VCaP (cell line): ENCODE data around the gene SCMH1.
A peak's percentile ranks its signal among the peaks of the same experiment; 100 is the strongest.
"Not testable (repeated sequence)": the region's sequence is repeated elsewhere in the genome, so short reads cannot be mapped to it uniquely, and the experiment has no call there.

Experiments
- H3K27ac ChIP-seq: fragments of 450-650 bp; 2 replicates; pipeline ENCODE4 v1.5.1; 2017
- TF ChIP-seq, protein P1 (sequence below): fragments of 450-650 bp; conservative IDR thresholded peaks from 2 replicates; pipeline ENCODE4 v1.5.1; 2017; ENCODE audit warnings: mild to moderate bottlenecking, moderate library complexity

The SCMH1 gene

DNA sequence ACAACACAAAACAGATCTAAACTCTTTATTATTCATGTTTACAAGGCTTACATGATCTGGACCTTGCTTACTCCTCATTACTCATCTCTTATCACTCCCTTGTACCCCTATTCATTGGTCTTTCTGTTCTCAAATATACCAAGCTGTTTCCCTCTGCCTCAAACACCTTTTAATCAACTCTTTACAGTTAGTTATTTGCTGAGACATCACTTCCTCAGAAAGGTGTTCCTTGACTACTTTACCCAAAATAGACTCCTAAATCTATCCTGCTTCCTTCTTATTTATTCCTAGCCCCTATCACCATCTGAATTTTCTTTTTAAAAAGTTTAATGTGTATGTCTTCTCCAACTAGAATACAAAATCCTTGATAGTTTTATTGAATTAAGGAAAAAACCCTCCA, 120.0 kb downstream of the SCMH1 start:
- TF ChIP-seq, protein P1, sequence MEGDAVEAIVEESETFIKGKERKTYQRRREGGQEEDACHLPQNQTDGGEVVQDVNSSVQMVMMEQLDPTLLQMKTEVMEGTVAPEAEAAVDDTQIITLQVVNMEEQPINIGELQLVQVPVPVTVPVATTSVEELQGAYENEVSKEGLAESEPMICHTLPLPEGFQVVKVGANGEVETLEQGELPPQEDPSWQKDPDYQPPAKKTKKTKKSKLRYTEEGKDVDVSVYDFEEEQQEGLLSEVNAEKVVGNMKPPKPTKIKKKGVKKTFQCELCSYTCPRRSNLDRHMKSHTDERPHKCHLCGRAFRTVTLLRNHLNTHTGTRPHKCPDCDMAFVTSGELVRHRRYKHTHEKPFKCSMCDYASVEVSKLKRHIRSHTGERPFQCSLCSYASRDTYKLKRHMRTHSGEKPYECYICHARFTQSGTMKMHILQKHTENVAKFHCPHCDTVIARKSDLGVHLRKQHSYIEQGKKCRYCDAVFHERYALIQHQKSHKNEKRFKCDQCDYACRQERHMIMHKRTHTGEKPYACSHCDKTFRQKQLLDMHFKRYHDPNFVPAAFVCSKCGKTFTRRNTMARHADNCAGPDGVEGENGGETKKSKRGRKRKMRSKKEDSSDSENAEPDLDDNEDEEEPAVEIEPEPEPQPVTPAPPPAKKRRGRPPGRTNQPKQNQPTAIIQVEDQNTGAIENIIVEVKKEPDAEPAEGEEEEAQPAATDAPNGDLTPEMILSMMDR, result no peak

DNA sequence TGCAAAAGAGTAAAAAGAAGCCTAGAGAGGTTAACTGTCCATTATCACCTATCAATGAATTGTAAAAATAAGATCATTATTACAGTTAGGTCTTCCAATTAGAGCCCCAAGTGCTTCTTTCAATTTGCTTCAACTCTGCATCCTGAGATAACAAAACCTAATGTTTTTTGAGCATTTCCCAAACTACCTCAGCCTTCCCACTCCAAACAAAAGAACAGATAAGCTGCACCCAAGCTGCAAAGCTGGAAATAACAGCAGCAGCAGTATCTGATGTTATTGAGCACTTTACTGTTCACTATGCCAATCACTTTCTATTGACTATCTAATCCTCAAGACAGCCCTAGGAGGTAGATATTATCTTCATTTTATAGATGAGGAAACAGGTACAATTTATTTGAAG, 123.5 kb downstream of the SCMH1 start:
- H3K27ac ChIP-seq, result peak overlapping the region; percentile 8; the same call in 1 of the 2 replicates
- TF ChIP-seq, protein P1, result no peak

More for the DNA sequence above, 120.0 kb downstream of the SCMH1 start:
- H3K27ac ChIP-seq, result no peak overlapping the region

DNA sequence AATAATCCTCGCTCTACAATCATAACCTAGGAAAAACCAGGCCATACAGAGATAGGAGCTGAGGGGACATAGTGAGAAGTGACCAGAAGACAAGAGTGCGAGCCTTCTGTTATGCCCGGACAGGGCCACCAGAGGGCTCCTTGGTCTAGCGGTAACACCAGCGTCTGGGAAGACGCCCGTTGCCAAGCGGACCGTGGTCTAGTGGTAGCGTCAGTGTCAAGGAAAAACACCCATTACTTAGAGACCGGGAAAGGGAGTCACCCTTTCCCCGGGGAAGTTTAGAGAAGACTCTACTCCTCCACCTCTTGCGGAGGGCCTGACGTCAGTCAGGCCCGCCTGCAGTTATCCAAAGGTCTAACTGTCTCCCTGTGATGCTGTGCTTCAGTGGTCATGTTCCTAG, 124.9 kb downstream of the SCMH1 start:
- H3K27ac ChIP-seq, result not testable (repeated sequence)

DNA sequence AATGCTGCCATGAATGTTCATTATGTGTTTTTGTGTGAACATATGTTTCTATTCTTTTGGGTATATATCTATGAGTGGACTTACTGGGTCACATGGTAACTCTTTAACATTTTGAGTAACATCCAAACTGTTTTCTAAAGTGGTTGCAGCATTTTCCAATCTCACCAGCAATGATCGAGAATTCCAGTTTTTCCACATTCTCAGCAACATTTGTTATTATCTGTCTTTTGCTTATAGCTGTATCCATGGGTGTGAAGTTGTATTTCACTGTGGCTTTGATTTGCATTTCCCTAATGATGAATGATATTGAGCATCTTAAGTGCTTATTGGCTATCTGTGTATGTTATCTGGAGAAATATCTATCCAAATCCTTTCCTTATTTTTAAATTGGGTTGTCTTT, 131.4 kb downstream of the SCMH1 start:
- H3K27ac ChIP-seq, result peak overlapping the region; percentile 52; the same call in 1 of the 2 replicates
- TF ChIP-seq, protein P1, result no peak

DNA sequence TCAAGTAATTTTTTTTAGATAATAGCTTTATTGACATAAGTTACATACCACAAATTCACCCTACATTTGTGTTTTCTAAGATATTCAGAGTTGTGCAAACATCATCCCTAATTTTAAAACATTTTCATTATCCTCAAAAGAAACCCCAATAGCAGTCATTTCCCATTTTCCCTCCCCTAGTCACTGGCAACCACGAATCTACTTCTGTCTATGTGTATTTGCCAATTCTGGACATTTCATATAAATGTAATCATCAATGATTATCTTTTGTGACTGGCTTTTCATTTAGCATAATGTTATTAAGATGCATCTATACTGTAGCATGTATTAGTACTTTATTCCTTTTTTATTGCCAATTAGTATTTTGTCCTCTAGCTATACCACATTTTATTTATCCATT, 131.8 kb downstream of the SCMH1 start:
- H3K27ac ChIP-seq, result peak overlapping the region; percentile 52
- TF ChIP-seq, protein P1, result no peak

DNA sequence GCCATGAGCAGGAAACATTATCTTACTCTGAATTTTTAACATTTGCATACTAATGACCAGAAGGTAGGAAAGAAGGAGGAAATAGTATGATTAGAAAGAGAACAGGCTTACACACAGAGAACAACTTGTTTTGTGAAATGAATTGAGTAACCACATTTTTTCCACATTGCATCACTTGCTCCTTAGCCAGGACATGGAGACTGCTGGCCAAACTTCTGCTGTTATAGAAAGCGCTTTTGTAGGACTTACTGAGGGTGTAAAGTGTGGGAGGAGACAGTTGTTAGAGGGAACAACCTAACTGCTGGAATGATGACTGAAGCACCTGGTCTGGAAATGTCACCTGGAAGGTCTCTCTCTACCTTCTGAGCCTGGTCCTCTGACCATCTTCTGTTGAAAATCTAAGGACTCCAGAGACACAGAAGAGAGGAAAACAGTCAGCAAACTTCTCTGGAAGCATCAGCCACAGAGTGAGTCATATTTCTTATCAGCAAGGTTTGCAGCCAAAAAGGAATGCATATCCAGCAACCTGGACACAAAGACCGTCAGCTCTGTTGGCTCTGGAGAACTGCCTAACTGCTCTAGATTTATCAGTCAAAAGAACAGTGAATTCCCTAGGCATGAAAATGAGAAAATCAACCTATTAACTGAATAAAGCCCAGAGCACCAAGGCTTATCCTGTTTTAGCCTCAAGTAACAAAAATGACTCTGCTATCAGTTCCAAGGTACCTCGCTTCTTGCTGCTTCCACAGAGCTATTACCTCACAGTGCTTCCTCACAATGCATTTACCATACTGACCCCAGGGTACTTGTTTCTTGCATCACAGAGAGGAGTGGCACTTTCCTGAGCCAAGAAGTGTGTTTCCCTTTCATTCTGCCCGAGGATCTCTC, 132.6 kb downstream of the SCMH1 start:
- TF ChIP-seq, protein P1, result no peak
- peak overlapping the region; percentile 52 for H3K27ac ChIP-seq

DNA sequence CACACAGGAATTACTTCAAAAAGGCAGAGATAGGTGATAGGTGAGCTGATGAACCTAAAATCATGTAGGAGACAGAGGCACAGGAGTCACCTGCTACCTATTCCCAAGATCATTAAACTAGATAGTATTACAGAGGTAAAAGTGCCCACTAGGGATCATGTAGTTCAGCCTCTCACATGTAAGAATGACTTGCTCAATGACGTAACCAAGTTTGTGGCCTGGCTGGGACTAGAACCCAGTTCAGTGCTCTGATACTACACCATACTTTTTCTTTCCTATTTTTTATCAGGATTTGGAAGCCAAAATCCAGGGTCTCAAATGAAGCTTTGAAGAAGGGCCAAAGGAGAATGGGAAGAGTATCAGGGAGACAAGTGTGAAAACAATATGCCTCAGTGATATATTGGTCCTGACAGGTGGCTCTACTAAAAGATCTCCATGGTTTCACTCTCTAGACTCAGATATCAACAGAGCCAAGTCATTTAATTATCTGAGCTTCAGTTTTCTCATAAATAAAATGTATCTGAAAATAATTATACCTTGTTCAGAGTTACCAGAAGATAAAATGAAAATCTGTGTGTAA, 133.3 kb downstream of the SCMH1 start:
- TF ChIP-seq, protein P1, result no peak

DNA sequence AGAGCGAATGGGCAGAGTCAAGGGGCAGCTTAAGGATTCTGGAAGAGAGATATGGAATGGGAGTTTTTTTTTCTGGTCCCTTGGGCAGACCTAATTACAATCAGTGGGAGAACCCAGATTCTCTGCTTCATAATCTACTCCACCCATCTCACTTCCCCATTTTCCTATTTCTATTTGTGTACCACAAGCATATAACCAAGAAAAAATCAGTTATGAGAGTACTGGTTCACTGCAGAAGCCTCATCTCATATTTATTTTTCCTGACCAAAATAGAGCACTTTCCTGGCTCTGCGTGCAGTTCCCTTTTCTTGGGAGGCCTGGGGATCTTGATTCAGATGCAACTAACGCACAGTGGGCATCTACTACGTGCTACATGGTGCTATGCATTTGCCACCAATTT, 138.3 kb downstream of the SCMH1 start:
- peak overlapping the region; percentile 79 for H3K27ac ChIP-seq
- TF ChIP-seq, protein P1, result no peak

More for the DNA sequence above, 133.3 kb downstream of the SCMH1 start:
- H3K27ac ChIP-seq, result peak overlapping the region; percentile 52; the same call in 1 of the 2 replicates
